H54 (cell line): Measurements from ENCODE around the gene LTK.

Experiments
- DNase-seq: peaks from one replicate; pipeline ENCODE4 v3.0.0; 2011; ENCODE audit warnings: low spot score, mixed read lengths; ENCODE audit not compliant: insufficient read length
- FAIRE-seq: peaks from 3 replicates; lab custom pipeline; 2011; peaks lifted over from hg19 to GRCh38; lab: Jason Lieb, UNC
- POLR2A ChIP-seq: IDR thresholded peaks from 2 replicates; pipeline ENCODE4 v1.6.1; 2011; ENCODE audit warnings: low read depth, mild to moderate bottlenecking, low read length

LTK gene

GRCh38 chr15:41499109-41499851 lies 14.3 kb downstream of the LTK start:
- DNase-seq (no peak), FAIRE-seq (no peak)
- no peak for TF ChIP-seq POLR2A

- no peak for TF ChIP-seq POLR2A
- DNase-seq, result no peak
- FAIRE-seq, result no peak
Measured at GRCh38 chr15:41498657-41499056, 15.0 kb downstream of the LTK start.

GRCh38 chr15:41495736-41496599 lies 17.7 kb downstream of the LTK start:
- DNase-seq (no peak), FAIRE-seq (no peak)
- no peak for TF ChIP-seq POLR2A

- no peak for DNase-seq
- FAIRE-seq, result no peak
- TF ChIP-seq POLR2A, result no peak
Measured at GRCh38 chr15:41494922-41495735, 18.5 kb downstream of the LTK start.

GRCh38 chr15:41494190-41494921 lies 19.3 kb downstream of the LTK start:
- DNase-seq (no peak), FAIRE-seq (no peak)
- no peak for TF ChIP-seq POLR2A

- TF ChIP-seq POLR2A, result no peak
- FAIRE-seq, result no peak
- DNase-seq, result no peak
Measured at GRCh38 chr15:41493902-41494189, 19.8 kb downstream of the LTK start.

- TF ChIP-seq POLR2A, result peak; percentile 47; the same call in 1 of the 2 replicates
- peak; percentile 97 for DNase-seq
- peak; percentile 6 for FAIRE-seq
Measured at GRCh38 chr15:41493205-41493901, 20.3 kb downstream of the LTK start, which contains the start of gene ITPKA. TSS of gene ITPKA (plus strand) at chr15:41493874. CDS start at chr15:41493928, 54 bp downstream.

- FAIRE-seq, result no peak
- no peak for TF ChIP-seq POLR2A
- no peak for DNase-seq
Measured at GRCh38 chr15:41492597-41493204, 20.9 kb downstream of the LTK start.

GRCh38 chr15:41491889-41492288 lies 21.7 kb downstream of the LTK start:
- FAIRE-seq, result no peak

GRCh38 chr15:41490355-41490754 lies 23.3 kb downstream of the LTK start:
- DNase-seq (peak; percentile 99), FAIRE-seq (peak; percentile 89)
- no peak for TF ChIP-seq POLR2A

More at GRCh38 chr15:41491889-41492288, 21.7 kb downstream of the LTK start:
- DNase-seq, result no peak
- no peak for TF ChIP-seq POLR2A

- TF ChIP-seq POLR2A, result no peak
- FAIRE-seq, result no peak
- no peak for DNase-seq
Measured at GRCh38 chr15:41489641-41490040, 24.0 kb downstream of the LTK start.

- no peak for DNase-seq
- no peak for TF ChIP-seq POLR2A
- no peak for FAIRE-seq
Measured at GRCh38 chr15:41487802-41488201, 25.8 kb downstream of the LTK start.

- TF ChIP-seq POLR2A, result no peak
- FAIRE-seq, result no peak
- DNase-seq, result no peak
Measured at GRCh38 chr15:41487381-41487780, 26.2 kb downstream of the LTK start.
